ENCODE measurements around the gene ZNF48.
"Not testable (repeated sequence)": the region's sequence is repeated elsewhere in the genome, so short reads cannot be mapped to it uniquely, and the experiment has no call there.

The ZNF48 gene

GRCh38 chr16:30378236-30379157 is 16.7 kb upstream of the ZNF48 start:
- DNase-seq, result peak; percentile 99

DNA sequence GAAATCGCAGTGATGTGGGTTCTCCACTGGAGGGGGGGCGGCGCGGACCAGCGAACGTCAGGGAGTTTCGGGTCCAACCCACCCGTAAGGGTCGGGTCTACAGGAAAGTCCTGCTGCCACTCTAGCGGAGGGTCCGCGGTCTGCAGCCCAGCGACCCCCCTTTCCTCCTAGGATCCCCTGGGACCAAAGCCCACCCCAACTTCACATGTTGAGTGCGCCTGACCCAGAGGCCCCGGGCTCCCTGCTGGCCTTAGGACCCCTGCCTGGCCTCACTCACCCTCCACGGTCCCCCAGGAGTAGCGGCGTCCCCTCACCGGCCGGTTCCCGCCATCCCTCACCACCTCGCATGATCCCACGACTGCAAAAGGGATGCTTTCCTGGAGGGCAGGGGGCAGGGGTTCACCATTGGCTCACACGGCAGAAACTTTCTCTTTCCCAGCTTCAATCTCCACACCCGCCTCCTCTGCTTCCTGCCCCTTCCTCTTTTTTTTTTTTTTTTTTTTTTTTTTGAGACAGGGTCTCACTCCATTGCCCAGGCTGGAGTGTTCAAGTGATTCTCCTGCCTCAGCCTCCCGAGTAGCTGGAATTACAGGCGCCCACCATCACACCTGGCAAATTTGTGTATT is 15.9 kb upstream of the ZNF48 start:
- no peak for DNase-seq

GRCh38 chr16:30380072-30380802 is 15.0 kb upstream of the ZNF48 start:
- DNase-seq, result no peak

DNA sequence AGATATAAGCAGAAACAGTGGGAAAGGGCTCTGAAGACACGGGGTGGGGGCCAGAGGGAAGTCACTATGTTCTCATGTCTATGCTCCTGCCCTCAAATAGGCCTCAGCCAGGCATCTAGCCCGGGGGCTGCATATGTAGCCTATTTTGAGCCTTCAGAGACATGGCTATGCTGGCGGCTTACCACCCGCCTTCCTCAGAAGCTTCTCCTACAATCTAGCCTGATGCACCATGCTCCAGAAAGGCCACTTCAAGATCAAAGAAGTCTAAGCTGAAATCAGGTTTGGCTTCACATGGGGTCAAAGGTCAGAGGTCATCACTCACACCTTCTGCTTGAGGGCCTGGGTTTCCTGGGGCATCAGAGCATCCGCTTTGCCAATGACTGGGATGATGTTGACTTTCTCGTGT is 14.4 kb upstream of the ZNF48 start:
- DNase-seq, result no peak

DNA sequence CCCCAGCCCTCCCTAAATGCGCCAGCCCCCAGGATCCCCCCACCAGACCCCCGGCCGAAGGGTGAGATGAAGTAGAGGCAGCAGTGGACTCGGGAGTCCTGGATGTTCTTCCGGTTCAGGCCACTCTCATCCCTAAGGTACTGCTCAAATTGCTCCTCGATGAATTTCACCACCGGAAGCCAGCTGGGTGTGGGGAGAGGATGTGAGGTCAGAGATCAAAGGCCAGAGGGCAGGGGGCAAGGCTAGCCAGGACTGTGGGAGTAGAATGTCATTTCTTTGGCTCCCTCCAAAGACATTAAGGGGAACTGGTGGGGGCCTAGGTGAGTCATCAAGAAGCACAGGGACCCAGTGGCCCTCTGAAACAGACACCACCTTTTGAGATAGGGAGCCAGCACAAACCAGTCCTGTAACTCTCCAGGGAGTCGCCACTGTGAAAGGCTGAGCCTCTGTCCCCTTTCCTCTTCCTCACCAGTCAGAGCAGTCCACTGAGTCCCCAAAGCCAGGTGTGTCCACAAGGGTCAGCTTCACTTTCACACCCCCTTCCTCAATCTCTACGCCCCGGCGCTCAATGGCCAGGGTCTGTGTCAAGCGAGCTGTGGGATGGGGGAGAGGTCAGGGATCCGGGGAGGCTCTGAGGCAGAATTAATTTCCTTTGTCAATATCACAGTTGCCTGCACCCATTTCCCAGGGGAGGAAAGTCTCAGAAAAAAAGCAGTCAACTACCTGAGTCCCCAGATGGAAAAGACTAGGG is 13.8 kb upstream of the ZNF48 start:
- peak; percentile 37 for DNase-seq

DNA sequence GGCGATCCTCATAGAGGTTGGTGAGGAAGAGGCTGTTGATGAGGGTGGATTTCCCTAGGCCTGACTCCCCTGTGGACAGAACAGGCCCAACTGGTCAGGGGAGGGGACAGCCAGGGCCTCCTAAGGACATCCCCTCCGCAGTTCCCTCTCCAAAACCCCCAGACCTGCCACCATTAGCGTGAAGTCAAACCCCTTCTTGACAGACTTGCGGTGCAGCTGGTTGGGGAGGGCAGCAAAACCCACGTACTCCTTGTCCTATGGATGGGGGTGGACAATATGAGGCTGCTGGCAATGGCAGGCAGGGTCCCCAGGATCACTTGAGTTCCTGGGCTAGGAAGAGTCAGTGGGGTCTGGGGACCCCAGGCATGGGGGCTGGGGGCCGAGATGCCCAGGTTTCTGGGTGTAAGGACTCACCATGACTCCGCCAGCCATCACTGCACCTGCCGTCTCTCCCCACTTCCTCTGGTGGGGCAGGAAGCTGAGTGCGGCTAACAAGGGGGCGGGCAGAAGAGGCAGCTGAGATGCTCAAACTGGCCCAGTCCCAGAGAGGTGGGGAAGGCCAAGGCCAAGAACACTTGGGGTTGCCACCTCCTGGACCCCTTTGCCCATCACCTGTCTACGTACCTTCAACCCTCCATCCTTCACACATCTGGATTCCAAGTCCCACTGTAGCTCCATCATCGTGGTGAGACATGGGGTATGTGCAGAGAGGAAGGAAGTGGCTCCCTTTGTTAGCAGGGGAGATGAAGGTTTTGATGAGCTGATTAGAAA is 12.9 kb upstream of the ZNF48 start, which contains the start of gene SEPTIN1:
Gene SEPTIN1, minus strand, starts transcription at position 451 of the 771 bp plus-strand sequence. Its CDS starts 19 bp downstream, at position 432.
- peak; percentile 80 for DNase-seq

DNA sequence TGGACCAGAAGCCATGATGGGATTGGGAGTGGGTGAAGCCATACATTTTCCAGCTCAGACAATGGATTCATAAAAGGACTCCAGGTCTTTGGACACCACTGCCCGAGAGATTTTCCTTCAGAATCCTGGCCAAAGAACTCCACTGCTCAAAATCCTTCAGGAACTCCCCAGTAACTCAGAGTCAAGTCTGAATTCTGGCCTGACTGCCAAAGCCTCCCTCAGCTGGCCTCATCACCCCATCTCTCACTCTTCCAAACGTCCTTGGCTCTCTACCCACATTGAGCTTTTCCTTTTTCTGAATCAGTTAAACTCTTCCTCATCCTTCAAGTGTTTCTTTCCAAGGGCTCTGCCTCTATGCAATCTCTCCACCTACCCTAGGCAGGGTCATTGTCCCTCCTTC is 11.7 kb upstream of the ZNF48 start:
- no peak for DNase-seq

DNA sequence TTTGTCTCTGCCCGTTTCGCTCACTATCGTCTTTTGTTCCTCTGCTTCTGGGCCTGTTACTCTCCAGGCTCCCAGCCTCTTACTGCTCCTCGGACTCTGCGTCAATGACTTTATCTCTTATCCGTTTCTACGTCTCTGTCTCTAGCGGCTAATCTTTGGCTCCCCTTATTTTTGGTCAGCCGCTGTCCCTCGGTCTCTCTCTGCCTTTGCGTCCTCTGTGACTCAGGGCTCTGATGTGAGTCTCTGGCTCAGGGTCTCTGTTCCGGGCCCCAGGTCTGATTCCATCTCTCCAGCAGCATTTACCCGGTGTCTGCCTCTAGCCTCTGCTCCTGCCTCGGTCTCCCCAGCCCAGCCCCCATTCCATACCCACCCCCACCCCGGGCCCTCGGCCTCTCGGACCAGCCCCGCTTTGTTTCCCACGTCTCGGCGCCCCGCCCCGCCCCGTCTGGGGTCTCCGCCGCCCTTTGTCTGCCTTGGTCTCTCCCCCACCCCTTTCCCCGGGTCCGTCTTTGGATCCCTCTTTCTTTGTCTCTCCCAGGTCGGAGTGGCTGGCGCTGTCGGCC is 547 bp upstream of the ZNF48 start:
- DNase-seq, result no peak

DNA sequence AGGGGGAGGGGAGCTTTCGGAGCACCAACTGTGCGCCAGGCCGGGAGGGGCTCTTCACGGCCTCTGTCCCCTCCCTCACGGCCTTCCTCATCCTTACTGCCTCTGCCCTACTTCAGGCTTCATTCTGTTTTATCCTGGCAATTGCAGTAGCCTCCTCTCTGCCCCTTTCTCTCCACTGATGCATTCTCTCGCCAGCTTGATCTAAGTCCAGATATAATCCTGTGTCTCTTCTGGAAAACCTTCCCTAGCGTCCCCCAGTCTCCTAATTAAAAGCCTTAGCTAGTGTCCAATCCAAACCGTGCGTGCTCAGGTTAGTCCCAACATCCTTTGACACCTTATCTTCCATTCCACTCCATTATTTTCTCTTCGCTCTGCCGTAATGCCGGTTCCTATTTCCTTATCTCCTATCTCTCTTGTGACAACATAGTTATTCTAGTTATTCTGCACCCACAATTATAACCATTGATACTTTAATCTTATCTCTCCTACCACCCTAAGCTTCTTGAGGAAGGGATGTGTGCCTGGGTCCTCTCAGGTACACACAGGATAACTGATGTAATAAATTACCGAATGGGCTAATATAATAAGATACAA is 869 bp downstream of the ZNF48 start:
- DNase-seq, result no peak

DNA sequence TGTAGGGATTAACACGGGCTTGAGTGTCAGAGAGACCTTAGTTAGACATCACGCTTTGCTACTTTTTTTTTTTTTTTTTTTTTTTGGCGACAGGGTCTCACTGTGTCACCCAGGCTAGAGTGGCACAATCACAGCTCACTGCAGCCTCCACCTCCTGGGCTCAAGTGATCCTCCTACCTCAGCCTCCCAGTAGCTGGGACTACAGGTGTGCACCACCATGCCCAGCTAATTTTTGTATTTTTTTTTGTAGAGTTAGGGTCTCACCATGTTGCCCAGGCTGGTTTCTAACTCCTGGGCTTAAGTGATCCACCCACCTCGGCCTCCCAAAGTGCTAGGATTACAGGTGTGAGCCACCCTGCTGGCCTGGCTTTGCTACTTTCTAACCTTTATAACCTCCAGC is 1.4 kb downstream of the ZNF48 start:
- DNase-seq, result not testable (repeated sequence)

GRCh38 chr16:30397056-30397455 is 1.8 kb downstream of the ZNF48 start:
- DNase-seq, result no peak

DNA sequence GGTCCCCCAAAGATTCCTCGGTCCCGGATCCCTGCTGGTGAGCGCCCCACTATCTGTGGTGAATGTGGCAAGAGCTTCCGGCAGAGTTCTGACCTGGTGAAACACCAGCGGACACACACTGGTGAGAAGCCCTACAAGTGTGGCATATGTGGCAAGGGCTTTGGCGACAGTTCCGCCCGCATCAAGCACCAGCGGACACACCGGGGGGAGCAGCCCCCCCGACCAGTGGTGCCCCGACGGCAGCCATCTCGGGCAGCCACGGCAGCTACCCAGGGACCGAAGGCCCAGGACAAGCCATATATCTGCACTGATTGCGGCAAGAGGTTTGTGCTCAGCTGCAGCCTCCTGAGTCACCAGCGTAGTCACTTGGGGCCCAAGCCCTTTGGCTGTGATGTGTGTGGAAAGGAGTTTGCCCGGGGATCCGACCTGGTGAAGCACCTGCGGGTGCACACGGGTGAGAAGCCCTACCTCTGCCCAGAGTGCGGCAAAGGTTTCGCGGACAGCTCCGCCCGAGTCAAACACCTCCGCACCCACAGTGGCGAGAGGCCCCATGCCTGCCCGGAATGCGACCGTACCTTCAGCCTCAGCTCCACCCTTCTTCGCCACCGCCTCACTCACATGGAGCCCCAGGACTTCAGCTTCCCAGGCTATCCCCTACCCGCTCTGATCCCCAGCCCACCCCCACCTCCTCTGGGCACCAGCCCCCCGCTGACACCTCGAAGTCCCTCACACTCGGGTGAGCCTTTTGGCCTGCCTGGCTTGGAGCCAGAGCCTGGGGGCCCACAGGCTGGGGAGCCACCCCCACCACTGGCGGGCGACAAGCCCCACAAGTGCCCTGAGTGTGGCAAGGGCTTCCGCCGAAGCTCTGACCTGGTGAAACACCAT is 2.8 kb downstream of the ZNF48 start:
- no peak for DNase-seq

- no peak for DNase-seq
These were observed 3.6 kb downstream of the ZNF48 start for GRCh38 chr16:30398661-30399434.

- DNase-seq, result no peak
These were observed 4.4 kb downstream of the ZNF48 start for GRCh38 chr16:30399435-30400186.

DNA sequence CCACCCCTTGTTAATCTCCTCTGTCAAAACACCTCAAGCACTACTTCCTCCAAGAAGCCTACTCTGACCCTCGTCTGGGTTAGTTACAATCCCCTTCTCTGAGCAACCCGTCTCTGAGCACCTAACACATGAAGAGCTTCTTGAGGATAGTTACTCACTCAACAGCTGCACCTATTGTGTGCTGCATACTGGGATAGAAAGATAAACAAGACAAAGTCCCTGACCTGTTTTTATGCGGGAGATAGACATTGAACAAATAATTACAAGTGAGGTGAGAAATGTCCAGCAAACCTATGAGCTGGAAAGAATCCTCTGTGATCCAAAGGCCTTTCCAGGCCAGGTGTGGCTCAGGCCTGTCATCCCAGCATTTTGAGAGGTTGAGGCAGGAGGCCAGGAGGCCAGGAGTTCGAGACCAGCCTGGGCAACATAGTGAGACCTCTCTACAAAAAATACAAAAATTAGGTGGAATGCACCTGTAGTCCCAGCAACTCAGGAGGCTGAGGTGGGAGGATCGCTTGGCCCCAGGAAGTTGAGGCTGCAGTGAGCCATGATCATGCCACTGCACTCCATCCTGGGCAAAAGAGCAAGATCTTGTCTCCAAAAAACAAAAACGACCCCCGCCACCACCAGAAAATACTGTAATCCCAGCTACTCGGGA is 6.7 kb downstream of the ZNF48 start:
- DNase-seq, result no peak

DNA sequence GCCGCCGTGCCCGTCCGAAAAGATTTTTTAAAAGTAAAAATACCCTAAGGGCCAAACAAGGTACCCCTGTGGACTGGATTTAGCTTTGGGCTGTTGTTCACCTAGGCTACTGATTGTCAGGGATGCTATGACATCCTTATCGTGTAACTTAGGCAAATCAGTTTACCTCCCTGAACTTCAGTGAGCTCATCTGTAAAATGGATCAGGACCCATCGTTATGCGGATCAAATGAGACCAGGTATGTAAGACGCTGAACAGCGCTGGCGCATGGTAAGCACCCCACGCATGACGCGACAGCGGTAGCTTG is 11.5 kb downstream of the ZNF48 start:
- no peak for DNase-seq

GRCh38 chr16:30407102-30407803 is 12.0 kb downstream of the ZNF48 start, which contains the start of gene ZNF771:
Gene ZNF771, plus strand, starts transcription at chr16:30407606. Its CDS starts 448 bp downstream, at chr16:30408054.
- peak; percentile 94 for DNase-seq

Data from activated naive CD4-positive, alpha-beta T cell treated with Interleukin-2 at 50 U/mL for 16 hours (primary cell).